Mucosa of stomach (tissue), 1 donor: ENCODE results near the gene PBRM1.

ENCODE experiments used
- H3K27me3 ChIP-seq: one replicate; pipeline ENCODE4 v1.7.0; 2013; ENCODE audit warnings: mild to moderate bottlenecking, low read length; ENCODE audit not compliant: control insufficient read depth, insufficient read depth
- H3K36me3 ChIP-seq: one replicate; pipeline ENCODE4 v1.7.0; 2013; ENCODE audit warnings: low read length; ENCODE audit not compliant: control insufficient read depth, insufficient read depth
- H3K4me1 ChIP-seq: one replicate; pipeline ENCODE4 v1.7.0; 2013; ENCODE audit warnings: mild to moderate bottlenecking, low read length; ENCODE audit not compliant: control insufficient read depth, insufficient read depth
- H3K4me3 ChIP-seq: one replicate; pipeline ENCODE4 v1.7.0; 2013; ENCODE audit warnings: low read length
- H3K9ac ChIP-seq: one replicate; pipeline ENCODE4 v1.7.0; 2013; ENCODE audit warnings: mild to moderate bottlenecking, low read length, moderate library complexity
- H3K9me3 ChIP-seq: one replicate; pipeline ENCODE4 v1.7.0; 2013; ENCODE audit warnings: mild to moderate bottlenecking, low read length, moderate library complexity; ENCODE audit not compliant: control insufficient read depth
- donor health status: Pancreatic carcinoma.

The PBRM1 gene

GRCh38 chr3:52514576-52514975 lies 171.1 kb downstream of the PBRM1 start:
- H3K36me3 ChIP-seq: no peaks in the 10 kb centered on the region
- no peak overlapping the region for H3K9ac ChIP-seq

GRCh38 chr3:52513281-52513680 lies 172.4 kb downstream of the PBRM1 start:
- peaks cover 4% of the 10 kb centered on the region for H3K4me1 ChIP-seq
- no peak overlapping the region for H3K9ac ChIP-seq
- H3K4me3 ChIP-seq: no peak overlapping the region
- H3K27me3 ChIP-seq: peaks cover 14% of the 10 kb centered on the region
- H3K9me3 ChIP-seq: no peaks in the 10 kb centered on the region
- H3K36me3 ChIP-seq: no peaks in the 10 kb centered on the region

More at GRCh38 chr3:52514576-52514975, 171.1 kb downstream of the PBRM1 start:
- H3K27me3 ChIP-seq: peaks cover 17% of the 10 kb centered on the region
- no peak overlapping the region for H3K4me3 ChIP-seq
- no peaks in the 10 kb centered on the region for H3K9me3 ChIP-seq
- H3K4me1 ChIP-seq: peaks cover 8% of the 10 kb centered on the region

GRCh38 chr3:52512727-52513126 lies 173.0 kb downstream of the PBRM1 start:
- no peaks in the 10 kb centered on the region for H3K4me1 ChIP-seq
- no peak overlapping the region for H3K4me3 ChIP-seq
- H3K36me3 ChIP-seq: no peaks in the 10 kb centered on the region
- H3K9me3 ChIP-seq: no peaks in the 10 kb centered on the region
- peaks cover 10% of the 10 kb centered on the region for H3K27me3 ChIP-seq
- no peak overlapping the region for H3K9ac ChIP-seq

- Histone ChIP-seq H3K9ac (no peak overlapping the region), H3K36me3 (no peaks in the 10 kb centered on the region), H3K4me1 (no peaks in the 10 kb centered on the region)
These were observed 173.6 kb downstream of the PBRM1 start for GRCh38 chr3:52512105-52512504.

GRCh38 chr3:52511509-52511908 lies 174.2 kb downstream of the PBRM1 start:
- H3K27me3 ChIP-seq: no peaks in the 10 kb centered on the region
- no peaks in the 10 kb centered on the region for H3K36me3 ChIP-seq
- no peak overlapping the region for H3K4me3 ChIP-seq
- no peaks in the 10 kb centered on the region for H3K9me3 ChIP-seq
- H3K9ac ChIP-seq: no peak overlapping the region
- H3K4me1 ChIP-seq: no peaks in the 10 kb centered on the region

More at GRCh38 chr3:52512105-52512504, 173.6 kb downstream of the PBRM1 start:
- Histone ChIP-seq H3K4me3 (no peak overlapping the region), H3K9me3 (no peaks in the 10 kb centered on the region), H3K27me3 (peaks cover 4% of the 10 kb centered on the region)

GRCh38 chr3:52509753-52510328 lies 175.9 kb downstream of the PBRM1 start:
- H3K9me3 ChIP-seq: no peaks in the 10 kb centered on the region
- H3K4me3 ChIP-seq: no peak overlapping the region
- no peak overlapping the region for H3K9ac ChIP-seq
- H3K27me3 ChIP-seq: no peaks in the 10 kb centered on the region
- no peaks in the 10 kb centered on the region for H3K4me1 ChIP-seq
- no peaks in the 10 kb centered on the region for H3K36me3 ChIP-seq

- Histone ChIP-seq H3K27me3 (no peaks in the 10 kb centered on the region), H3K36me3 (no peaks in the 10 kb centered on the region), H3K9ac (no peak overlapping the region), H3K9me3 (no peaks in the 10 kb centered on the region), H3K4me3 (no peak overlapping the region), H3K4me1 (no peaks in the 10 kb centered on the region)
These were observed 178.4 kb downstream of the PBRM1 start for GRCh38 chr3:52507359-52507758.

GRCh38 chr3:52506266-52506966 lies 179.3 kb downstream of the PBRM1 start:
- Histone ChIP-seq H3K4me1 (no peaks in the 10 kb centered on the region), H3K36me3 (no peaks in the 10 kb centered on the region), H3K9ac (no peak overlapping the region), H3K27me3 (no peaks in the 10 kb centered on the region), H3K9me3 (no peaks in the 10 kb centered on the region), H3K4me3 (no peak overlapping the region)

- Histone ChIP-seq H3K4me1 (no peaks in the 10 kb centered on the region), H3K27me3 (no peaks in the 10 kb centered on the region), H3K36me3 (no peaks in the 10 kb centered on the region), H3K4me3 (no peak overlapping the region), H3K9ac (no peak overlapping the region), H3K9me3 (no peaks in the 10 kb centered on the region)
These were observed 180.7 kb downstream of the PBRM1 start for GRCh38 chr3:52504977-52505376.

GRCh38 chr3:52503788-52504424 lies 181.8 kb downstream of the PBRM1 start:
- Histone ChIP-seq H3K36me3 (no peaks in the 10 kb centered on the region), H3K27me3 (no peaks in the 10 kb centered on the region), H3K9ac (no peak overlapping the region)

GRCh38 chr3:52502808-52503350 lies 182.8 kb downstream of the PBRM1 start:
- H3K9ac ChIP-seq: no peak overlapping the region
- no peaks in the 10 kb centered on the region for H3K27me3 ChIP-seq
- no peaks in the 10 kb centered on the region for H3K4me1 ChIP-seq
- no peaks in the 10 kb centered on the region for H3K36me3 ChIP-seq
- H3K9me3 ChIP-seq: no peaks in the 10 kb centered on the region
- no peak overlapping the region for H3K4me3 ChIP-seq

More at GRCh38 chr3:52503788-52504424, 181.8 kb downstream of the PBRM1 start:
- Histone ChIP-seq H3K9me3 (no peaks in the 10 kb centered on the region), H3K4me3 (no peak overlapping the region), H3K4me1 (no peaks in the 10 kb centered on the region)

- no peak overlapping the region for H3K9ac ChIP-seq
- no peaks in the 10 kb centered on the region for H3K9me3 ChIP-seq
- H3K36me3 ChIP-seq: no peaks in the 10 kb centered on the region
- no peak overlapping the region for H3K4me3 ChIP-seq
- no peaks in the 10 kb centered on the region for H3K27me3 ChIP-seq
- H3K4me1 ChIP-seq: no peaks in the 10 kb centered on the region
These were observed 183.7 kb downstream of the PBRM1 start for GRCh38 chr3:52502001-52502400.
